Thoracic aorta (tissue), 2 donors: Measurements from ENCODE around the gene MID1. TPM values are rescaled to one million over a fixed set of nuclear protein-coding genes. Genes with fewer than 3 reads are reported as not detected.

Experiments used
- ATAC-seq: fragments of 150-250 bp; one replicate; pipeline ENCODE4 v1.8.0; 2017; ENCODE audit warnings: low read depth; ENCODE audit not compliant: insufficient number of reproducible peaks, low FRiP score
- DNase-seq: peaks from one replicate; pipeline ENCODE4 v3.0.0-alpha.2; 2020; ENCODE audit warnings: low spot score
- H3K27ac ChIP-seq, 2 donors: fragments of 200-600 bp; sonication (generic); 1 replicate in 1 of 2; 2 replicates in 1 of 2; pipeline ENCODE4 v1.5.1; 2016; ENCODE audit warnings: mild to moderate bottlenecking in 2 of 2, moderate library complexity in 2 of 2
- H3K27me3 ChIP-seq: fragments of 200-600 bp; sonication (generic); replicated peaks from 2 replicates; pipeline ENCODE4 v1.6.0; 2016; ENCODE audit warnings: mild to moderate bottlenecking; ENCODE audit not compliant: insufficient read depth
- H3K36me3 ChIP-seq: fragments of 200-600 bp; sonication (generic); one replicate; pipeline ENCODE4 v1.5.1; 2016
- H3K4me1 ChIP-seq, 2 donors: fragments of 200-600 bp; sonication (generic); 1 replicate in 1 of 2; 2 replicates in 1 of 2; pipeline versions ENCODE4 v1.5.1 to v1.6.0; 2016; ENCODE audit warnings: low read depth in 2 of 2, mild to moderate bottlenecking in 1 of 2; ENCODE audit not compliant: control insufficient read depth in 1 of 2
- H3K4me3 ChIP-seq: fragments of 200-600 bp; sonication (generic); 2 replicates; pipeline ENCODE4 v1.5.1; 2016; ENCODE audit warnings: mild to moderate bottlenecking
- H3K9me3 ChIP-seq: fragments of 200-600 bp; sonication (generic); 2 replicates; pipeline ENCODE4 v1.5.1; 2016
- CTCF ChIP-seq: fragments of 200-600 bp; sonication (generic); IDR thresholded peaks from one replicate; pipeline ENCODE4 v1.5.1; 2019; ENCODE audit warnings: antibody characterized with exemption
- total RNA-seq, 2 donors: library from RNA; depleted of rRNA; stranded (reverse); fragments of >200 nt; gene quantifications; one replicate each; pipeline versions ENCODE4 v1.1.0 to v1.2.3, GENCODE V29; 2016

Gene MID1
- total RNA-seq, 2 donors from 2014 or later = 37.0 to 37.7 TPM

DNA sequence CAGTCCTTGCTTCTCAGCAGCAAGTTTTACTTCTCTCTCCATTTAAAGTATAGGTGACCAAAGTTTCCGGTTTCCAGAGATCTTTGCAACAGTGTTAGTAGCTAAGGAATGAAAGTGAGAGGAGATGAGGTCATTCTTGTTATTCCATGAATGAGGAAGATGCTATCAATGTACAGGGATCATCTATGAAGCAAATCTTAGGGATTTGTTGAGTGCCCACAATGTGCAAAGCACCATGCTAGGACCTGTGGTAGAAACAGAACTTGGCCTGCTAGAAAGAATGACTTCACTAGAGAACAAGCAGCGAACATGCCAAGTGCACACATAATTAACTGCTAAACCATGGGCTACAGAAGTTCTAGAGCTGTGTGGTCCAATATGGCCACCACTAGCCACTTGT, 112.5 kb downstream of the MID1 start:
- no peak for ATAC-seq
- Histone ChIP-seq H3K27ac (no peak overlapping the region), H3K4me1 (peaks cover 0 to 10% of the 10 kb centered on the region in 2 donors), H3K9me3 (no peaks in the 10 kb centered on the region), H3K4me3 (no peak overlapping the region), H3K36me3 (no peaks in the 10 kb centered on the region), H3K27me3 (no peaks in the 10 kb centered on the region)
- DNase-seq = no peak
- TF ChIP-seq CTCF = no peak

- Histone ChIP-seq H3K4me1 (peaks cover 0 to 10% of the 10 kb centered on the region in 2 donors), H3K36me3 (no peaks in the 10 kb centered on the region), H3K9me3 (no peaks in the 10 kb centered on the region), H3K27ac (no peak overlapping the region), H3K4me3 (no peak overlapping the region), H3K27me3 (no peaks in the 10 kb centered on the region)
- TF ChIP-seq CTCF = no peak
- no peak for DNase-seq
- no peak for ATAC-seq
These were observed 113.2 kb downstream of the MID1 start for GRCh38 chrX:10507181-10507580.

- H3K4me1 ChIP-seq = peaks cover 0 to 10% of the 10 kb centered on the region in 2 donors
- no peak overlapping the region for H3K4me3 ChIP-seq
- H3K27ac ChIP-seq = no peak overlapping the region
- no peak for TF ChIP-seq CTCF
- DNase-seq (no peak), ATAC-seq (no peak)
- no peaks in the 10 kb centered on the region for H3K9me3 ChIP-seq
- no peaks in the 10 kb centered on the region for H3K36me3 ChIP-seq
- no peaks in the 10 kb centered on the region for H3K27me3 ChIP-seq
These were observed 113.6 kb downstream of the MID1 start for GRCh38 chrX:10506781-10507180.

DNA sequence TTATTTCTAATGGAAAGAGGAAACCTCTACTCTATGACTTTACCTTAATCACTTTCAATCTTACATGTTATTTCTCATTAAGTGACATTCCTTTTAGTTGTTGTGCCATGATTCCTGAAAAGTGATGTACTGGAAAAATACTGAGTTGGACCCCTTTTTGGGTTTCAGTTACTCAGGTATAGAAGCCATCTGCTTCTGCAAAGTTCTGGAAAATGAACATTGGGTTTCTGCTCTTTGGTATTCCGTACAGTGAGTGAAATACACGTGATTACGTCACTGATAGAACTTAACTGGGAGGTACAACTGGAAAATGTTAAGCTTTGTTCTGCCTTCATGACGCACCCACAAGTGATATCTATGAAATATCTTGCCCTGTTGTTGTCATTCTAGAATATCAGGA, 114.7 kb downstream of the MID1 start:
- Histone ChIP-seq H3K9me3 (no peaks in the 10 kb centered on the region), H3K27me3 (no peaks in the 10 kb centered on the region), H3K4me1 (peaks cover 0 to 10% of the 10 kb centered on the region in 2 donors), H3K4me3 (no peak overlapping the region), H3K36me3 (no peaks in the 10 kb centered on the region), H3K27ac (no peak overlapping the region)
- DNase-seq (no peak), ATAC-seq (no peak)
- TF ChIP-seq CTCF = no peak

GRCh38 chrX:10502961-10503360, 117.4 kb downstream of the MID1 start:
- DNase-seq = no peak
- Histone ChIP-seq H3K4me3 (no peak overlapping the region), H3K4me1 (peaks cover 0 to 8% of the 10 kb centered on the region in 2 donors), H3K36me3 (no peaks in the 10 kb centered on the region), H3K9me3 (no peaks in the 10 kb centered on the region), H3K27ac (no peak overlapping the region), H3K27me3 (no peaks in the 10 kb centered on the region)
- TF ChIP-seq CTCF = no peak
- no peak for ATAC-seq
